GM21360 (cell line): Measurements from ENCODE around the gene MBP.
"Not testable (repeated sequence)": the region's sequence is repeated elsewhere in the genome, so short reads cannot be mapped to it uniquely, and the experiment has no call there.

Experiments
- ATAC-seq: cut with Tn5 transposase; IDR thresholded peaks from one replicate; pipeline ENCODE4 v1.9.1; 2021; ENCODE audit warnings: mild to moderate bottlenecking, moderate library complexity; ENCODE audit not compliant: unreplicated experiment

Gene MBP

GRCh38 chr18:77035380-77036187, 97.0 kb downstream of the MBP start:
- ATAC-seq = no peak

GRCh38 chr18:77033575-77033974, 99.0 kb downstream of the MBP start:
- no peak for ATAC-seq

GRCh38 chr18:77032181-77032701, 100.3 kb downstream of the MBP start:
- no peak for ATAC-seq

- no peak for ATAC-seq
These were observed 100.9 kb downstream of the MBP start for GRCh38 chr18:77031662-77032061.

GRCh38 chr18:77030201-77030600, 102.4 kb downstream of the MBP start:
- ATAC-seq = no peak

- no peak for ATAC-seq
These were observed 106.7 kb downstream of the MBP start for GRCh38 chr18:77025831-77026363.

- no peak for ATAC-seq
These were observed 107.5 kb downstream of the MBP start for GRCh38 chr18:77025123-77025522.

GRCh38 chr18:77024476-77024875, 108.1 kb downstream of the MBP start:
- ATAC-seq = no peak

- ATAC-seq = no peak
These were observed 109.3 kb downstream of the MBP start for GRCh38 chr18:77023102-77023782.

- ATAC-seq = no peak
These were observed 110.0 kb downstream of the MBP start for GRCh38 chr18:77022556-77022955.

- ATAC-seq = no peak
These were observed 110.5 kb downstream of the MBP start for GRCh38 chr18:77022116-77022515.

GRCh38 chr18:77021478-77021877, 111.1 kb downstream of the MBP start:
- ATAC-seq = not testable (repeated sequence)

GRCh38 chr18:77021075-77021474, 111.5 kb downstream of the MBP start:
- ATAC-seq = no peak

GRCh38 chr18:77020561-77020960, 112.0 kb downstream of the MBP start:
- ATAC-seq = no peak

- ATAC-seq = no peak
These were observed 112.9 kb downstream of the MBP start for GRCh38 chr18:77019641-77020040.

- ATAC-seq = not testable (repeated sequence)
These were observed 113.9 kb downstream of the MBP start for GRCh38 chr18:77018650-77019049.

GRCh38 chr18:77017355-77017754, 115.2 kb downstream of the MBP start:
- no peak for ATAC-seq

GRCh38 chr18:77016936-77017335, 115.6 kb downstream of the MBP start:
- ATAC-seq = no peak

- no peak for ATAC-seq
These were observed 116.5 kb downstream of the MBP start for GRCh38 chr18:77015771-77016710.

- no peak for ATAC-seq
These were observed 117.4 kb downstream of the MBP start for GRCh38 chr18:77015169-77015568.

GRCh38 chr18:77014538-77014937, 118.0 kb downstream of the MBP start:
- no peak for ATAC-seq
